Gastrocnemius medialis (tissue), 4 donors: ENCODE data around the gene SHISAL1. TPM values are rescaled to one million over a fixed set of nuclear protein-coding genes. Genes with fewer than 3 reads are reported as not detected.

Source experiments
- ATAC-seq, 2 donors: fragments of 150-250 bp; one replicate each; pipeline ENCODE4 v1.9.1; 2016
- DNase-seq, 2 donors: peaks; one replicate each; pipeline ENCODE4 v3.0.0-alpha.2; 2019
- H3K27ac ChIP-seq, 4 donors: fragments of 200-600 bp; sonication (generic); 1 replicate in 1 of 4; 2 replicates in 3 of 4; pipeline ENCODE4 v1.5.1; 2016 to 2018; ENCODE audit warnings: mild to moderate bottlenecking in 2 of 4, moderate library complexity in 1 of 4
- H3K27me3 ChIP-seq, 3 donors: fragments of 200-600 bp; sonication (generic) in 2 of 3; 1 replicate in 1 of 3; 2 replicates in 2 of 3; pipeline versions ENCODE4 v1.5.1 to v1.6.0; 2016 to 2019; ENCODE audit warnings: mild to moderate bottlenecking in 1 of 3, moderate library complexity in 1 of 3
- H3K36me3 ChIP-seq, 2 donors: fragments of 200-600 bp; sonication (generic) in 1 of 2; one replicate each; pipeline ENCODE4 v1.5.1; 2017 to 2018
- H3K4me1 ChIP-seq, 2 donors: fragments of 200-600 bp; sonication (generic) in 1 of 2; one replicate each; pipeline ENCODE4 v1.5.1; 2016 to 2017; ENCODE audit warnings: mild to moderate bottlenecking in 2 of 2
- H3K4me3 ChIP-seq, 4 donors: fragments of 200-600 bp; sonication (generic) in 3 of 4; 1 replicate in 1 of 4; 2 replicates in 3 of 4; pipeline ENCODE4 v1.5.1; 2016 to 2019; ENCODE audit warnings: mild to moderate bottlenecking in 2 of 4
- H3K9me3 ChIP-seq, 3 donors: fragments of 200-600 bp; sonication (generic) in 2 of 3; 1 replicate in 1 of 3; 2 replicates in 2 of 3; pipeline ENCODE4 v1.5.1; 2016 to 2019
- POLR2A ChIP-seq, 2 donors: fragments of 450-650 bp; IDR thresholded peaks; one replicate each; pipeline ENCODE4 v1.6.1; 2017; ENCODE audit warnings: antibody characterized with exemption in 2 of 2, mild to moderate bottlenecking in 2 of 2, moderate library complexity in 2 of 2
- in situ Hi-C, 4 donors: fragments of 200-750 bp; cut with MboI; loops; one replicate each; pipeline versions ENCODE4 v1.15.0 to v1.8.0; 2017; ENCODE audit warnings: low sequenced_read_pairs in 4 of 4
- intact Hi-C: fragments of 100-400 bp; cut with DNase I; formaldehyde crosslinking; loops from one replicate; pipeline ENCODE4 v1.15.1; 2023; ENCODE audit warnings: low total_unique reads
- total RNA-seq, 4 donors: library from RNA; depleted of rRNA; stranded (reverse); fragments of >200 nt; gene quantifications; one replicate each; pipeline versions ENCODE4 v1.1.0 to v1.2.3, GENCODE V29; 2016
- TF ChIP-seq, protein P1 (sequence below), 5 experiments: fragments of 450-650 bp in 3 of 5; fragments of 200-600 bp in 2 of 5; sonication (generic) in 2 of 5; IDR thresholded peaks in 4 of 5; conservative IDR thresholded peaks in 1 of 5; 1 replicate in 4 of 5; 2 replicates in 1 of 5; pipeline ENCODE4 v1.5.1; 2016 to 2019; ENCODE audit warnings: antibody characterized with exemption in 5 of 5, mild to moderate bottlenecking in 3 of 5, moderate library complexity in 3 of 5

The SHISAL1 gene
- under 1 TPM in 2 of 4 donors, not detected in 2; 0.03 to 0.10 TPM for total RNA-seq

GRCh38 chr22:44312766-44313165 lies at the start of gene SHISAL1:
Gene SHISAL1 (minus strand): TSS chr22:44312951. CDS start chr22:44300945, 12,006 bp downstream.
- H3K4me3 ChIP-seq: no peak within 1 kb of the TSS
- no peak for ATAC-seq
- intact Hi-C loops (no loop called here), in situ Hi-C loops (no loop called here)
- H3K27ac ChIP-seq: no peak within 1 kb of the TSS
- TF ChIP-seq, protein P1, sequence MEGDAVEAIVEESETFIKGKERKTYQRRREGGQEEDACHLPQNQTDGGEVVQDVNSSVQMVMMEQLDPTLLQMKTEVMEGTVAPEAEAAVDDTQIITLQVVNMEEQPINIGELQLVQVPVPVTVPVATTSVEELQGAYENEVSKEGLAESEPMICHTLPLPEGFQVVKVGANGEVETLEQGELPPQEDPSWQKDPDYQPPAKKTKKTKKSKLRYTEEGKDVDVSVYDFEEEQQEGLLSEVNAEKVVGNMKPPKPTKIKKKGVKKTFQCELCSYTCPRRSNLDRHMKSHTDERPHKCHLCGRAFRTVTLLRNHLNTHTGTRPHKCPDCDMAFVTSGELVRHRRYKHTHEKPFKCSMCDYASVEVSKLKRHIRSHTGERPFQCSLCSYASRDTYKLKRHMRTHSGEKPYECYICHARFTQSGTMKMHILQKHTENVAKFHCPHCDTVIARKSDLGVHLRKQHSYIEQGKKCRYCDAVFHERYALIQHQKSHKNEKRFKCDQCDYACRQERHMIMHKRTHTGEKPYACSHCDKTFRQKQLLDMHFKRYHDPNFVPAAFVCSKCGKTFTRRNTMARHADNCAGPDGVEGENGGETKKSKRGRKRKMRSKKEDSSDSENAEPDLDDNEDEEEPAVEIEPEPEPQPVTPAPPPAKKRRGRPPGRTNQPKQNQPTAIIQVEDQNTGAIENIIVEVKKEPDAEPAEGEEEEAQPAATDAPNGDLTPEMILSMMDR (IDR thresholded peaks at IDR 0.05 in 4 of 5, conservative IDR thresholded peaks at IDR 0.05 in 1 of 5): no peak
- TF ChIP-seq POLR2A (IDR thresholded peaks at IDR 0.05): no peak
- DNase-seq: no peak
- H3K4me1 ChIP-seq: no peaks in the 10 kb centered on the region
- H3K9me3 ChIP-seq: no peaks in the 10 kb centered on the region
- H3K27me3 ChIP-seq: peaks cover 0 to 4% (median 0%) of the 10 kb centered on the region in 3 donors
- no peaks in the 10 kb centered on the region for H3K36me3 ChIP-seq

DNA sequence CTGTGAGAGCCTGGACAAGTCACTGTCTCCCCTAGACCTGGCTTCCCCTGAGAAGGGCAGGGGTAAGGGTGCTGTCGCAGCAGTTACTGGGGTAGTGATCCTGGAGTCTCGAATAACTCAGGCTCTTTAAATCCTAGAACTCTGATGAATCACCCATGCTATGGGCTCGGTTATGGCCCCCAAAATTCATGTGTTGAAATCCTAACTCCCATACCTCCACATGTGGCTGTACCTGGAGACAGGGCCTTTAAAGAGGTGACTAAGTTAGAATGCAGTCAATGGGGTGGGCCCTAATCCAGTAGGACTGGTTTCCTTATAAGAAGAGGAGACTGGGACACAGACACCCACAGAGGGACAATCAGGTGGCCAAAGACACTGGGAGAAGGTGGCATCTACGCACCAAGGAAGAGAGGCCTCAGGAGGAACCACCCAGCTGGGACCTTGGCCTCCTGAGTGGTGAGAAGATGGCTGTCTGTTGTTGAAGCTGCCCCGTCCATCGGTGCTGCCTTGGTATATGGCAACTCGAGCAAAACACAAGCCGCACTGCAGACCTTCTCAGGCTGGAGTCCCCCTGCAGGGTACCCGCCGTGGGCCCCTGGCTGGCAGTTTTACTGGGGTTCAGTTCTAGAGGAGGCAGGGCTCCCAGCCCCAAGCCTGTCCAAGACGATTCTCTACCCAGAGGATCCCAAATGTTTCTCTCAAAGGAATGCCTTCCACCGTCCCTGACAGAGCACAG lies 48.8 kb upstream of the SHISAL1 start:
- H3K27ac ChIP-seq: peak overlapping the region in 2 of 4 donors; percentile 31 to 63
- H3K4me1 ChIP-seq: peaks cover 16 to 18% of the 10 kb centered on the region in 2 donors
- H3K9me3 ChIP-seq: no peaks in the 10 kb centered on the region
- DNase-seq: no peak
- ATAC-seq: no peak
- TF ChIP-seq, protein P1 (IDR thresholded peaks at IDR 0.05 in 4 of 5, conservative IDR thresholded peaks at IDR 0.05 in 1 of 5): no peak
- no peak for TF ChIP-seq POLR2A (IDR thresholded peaks at IDR 0.05)
- no peaks in the 10 kb centered on the region for H3K36me3 ChIP-seq
- no peaks in the 10 kb centered on the region for H3K27me3 ChIP-seq
- no peak overlapping the region for H3K4me3 ChIP-seq
- intact Hi-C loops (no loop called here), in situ Hi-C loops (no loop called here)

DNA sequence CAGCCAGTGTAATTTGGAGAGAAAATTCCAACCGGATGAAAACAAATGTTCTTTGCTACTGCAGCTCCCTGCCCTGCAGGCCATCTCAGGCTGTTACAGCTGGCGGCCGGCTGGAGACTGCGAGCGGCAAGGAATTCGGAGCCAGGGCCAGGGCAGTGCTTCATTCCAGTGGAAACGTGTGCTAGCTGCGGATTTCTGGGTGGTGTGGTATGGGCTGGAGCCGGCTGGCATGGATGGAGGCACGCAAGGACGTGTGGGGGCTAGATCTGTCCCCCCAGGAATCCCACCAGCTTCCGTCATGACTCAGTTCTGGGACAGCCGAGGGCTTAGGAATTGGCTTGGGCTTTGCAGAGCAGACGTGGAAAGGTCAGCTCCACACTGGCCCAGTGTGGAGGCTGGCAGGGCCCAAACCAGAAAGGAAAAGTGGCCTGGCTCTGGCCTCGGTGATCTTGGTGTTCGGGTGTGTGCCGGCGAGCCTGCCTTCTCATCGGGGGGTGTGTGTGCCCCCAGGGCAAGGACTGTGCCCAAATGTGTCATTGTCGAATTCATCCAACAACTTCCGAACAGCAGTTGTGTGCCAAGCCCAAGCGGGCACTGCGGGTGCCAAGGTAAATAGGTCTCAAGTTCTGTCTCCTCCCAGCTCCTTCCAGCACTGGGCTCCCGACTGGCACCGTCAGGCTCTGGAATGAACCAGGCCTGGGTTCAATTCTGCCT lies 48.1 kb upstream of the SHISAL1 start:
- DNase-seq: peak in 1 of 2 donors; percentile 19
- Histone ChIP-seq H3K27ac (peak overlapping the region in 3 of 4 donors; percentile 21 to 63 (median 31)), H3K4me3 (peak overlapping the region in 2 of 4 donors; percentile 17 to 18), H3K4me1 (peaks cover 16 to 18% of the 10 kb centered on the region in 2 donors), H3K9me3 (no peaks in the 10 kb centered on the region), H3K27me3 (no peaks in the 10 kb centered on the region), H3K36me3 (no peaks in the 10 kb centered on the region)
- intact Hi-C loops (no loop called here), in situ Hi-C loops (no loop called here)
- no peak for TF ChIP-seq POLR2A (IDR thresholded peaks at IDR 0.05)
- TF ChIP-seq, protein P1 (IDR thresholded peaks at IDR 0.05 in 4 of 5, conservative IDR thresholded peaks at IDR 0.05 in 1 of 5): no peak
- peak; percentile 45 to 67 for ATAC-seq

DNA sequence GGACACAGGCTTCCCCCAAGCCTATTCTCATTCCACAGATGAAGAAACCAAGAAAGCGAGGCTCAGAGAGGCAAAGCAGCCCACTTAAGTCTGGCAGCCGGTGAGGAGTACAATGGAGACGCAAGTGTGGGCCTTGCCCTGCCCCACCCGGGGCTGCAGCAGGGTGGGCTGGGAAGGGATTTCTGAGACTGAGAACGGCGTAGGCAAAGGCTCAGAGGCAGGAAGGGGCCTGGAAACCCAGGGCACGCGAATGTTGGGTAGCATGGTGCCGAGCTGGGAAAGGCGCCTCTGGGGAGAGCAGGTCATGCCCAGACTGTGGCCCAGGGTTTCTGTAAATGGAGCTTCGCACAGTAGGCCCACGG lies 47.5 kb upstream of the SHISAL1 start:
- in situ Hi-C loops (no loop called here), intact Hi-C loops (no loop called here)
- DNase-seq (no peak), ATAC-seq (no peak)
- H3K4me1 ChIP-seq: peaks cover 16 to 18% of the 10 kb centered on the region in 2 donors
- no peaks in the 10 kb centered on the region for H3K9me3 ChIP-seq
- no peak overlapping the region for H3K27ac ChIP-seq
- H3K27me3 ChIP-seq: no peaks in the 10 kb centered on the region
- no peak for TF ChIP-seq POLR2A (IDR thresholded peaks at IDR 0.05)
- TF ChIP-seq, protein P1 (IDR thresholded peaks at IDR 0.05 in 4 of 5, conservative IDR thresholded peaks at IDR 0.05 in 1 of 5): no peak
- H3K4me3 ChIP-seq: peak overlapping the region in 2 of 4 donors; percentile 17 to 18
- H3K36me3 ChIP-seq: no peaks in the 10 kb centered on the region
